ENCODE measurements around the gene TAF5. TPM values are rescaled to one million over a fixed set of nuclear protein-coding genes. Genes with fewer than 3 reads are reported as not detected.
"Not testable (repeated sequence)": the region's sequence is repeated elsewhere in the genome, so short reads cannot be mapped to it uniquely, and the experiment has no call there.

The TAF5 gene
- total and polyA plus RNA-seq, 2 donors (not counting 1 experiment from before 2014, with no cell fraction given) = 2.4 to 5.5 TPM

DNA sequence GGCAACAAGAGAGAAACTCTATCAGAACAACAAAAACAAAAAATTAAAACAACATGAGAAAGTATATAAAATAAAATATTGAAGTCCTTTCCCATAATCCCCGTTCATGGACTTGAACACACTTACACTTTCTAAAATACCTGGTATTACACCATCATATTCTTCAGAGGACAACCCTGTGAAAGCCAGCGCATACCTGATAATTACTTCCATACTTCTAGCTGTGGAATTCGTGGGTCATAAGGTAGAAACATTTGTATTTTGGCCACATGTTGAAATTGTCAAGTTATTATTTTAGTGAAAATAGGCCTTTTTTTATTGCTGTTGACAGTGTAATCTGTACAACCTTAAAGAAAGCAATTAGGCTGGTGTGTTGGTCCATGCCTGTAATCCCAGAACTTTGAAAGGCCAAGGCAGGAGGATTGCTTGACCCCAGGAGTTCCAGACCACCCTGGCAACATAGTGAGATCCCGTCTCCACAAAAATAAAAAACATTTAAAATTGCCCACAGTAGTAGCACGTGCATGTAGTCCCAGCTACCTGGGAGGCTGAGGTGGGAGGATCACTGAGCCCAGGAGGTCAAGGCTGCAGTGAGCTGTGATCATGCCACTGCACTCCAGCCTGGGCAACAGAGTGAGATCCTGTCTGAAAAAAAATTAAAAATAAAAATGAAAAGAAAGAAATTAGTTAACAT lies 11.7 kb upstream of the TAF5 start:
- peaks cover 4 to 7% of the 10 kb centered on the region in 2 donors for H3K4me1 ChIP-seq (ENCODE audit: control insufficient read depth in 2 of 2, insufficient read depth in 2 of 2, low read length in 2 of 2)
- H3K27me3 Mint-ChIP-seq = no peaks in the 10 kb centered on the region
- no peaks in the 10 kb centered on the region for H3K9me3 ChIP-seq (ENCODE audit: control extremely low read depth in 1 of 3, control insufficient read depth in 2 of 3, insufficient read depth in 1 of 3, low read length in 2 of 3)
- no peak overlapping the region for H3K4me3 Mint-ChIP-seq
- no peak overlapping the region for H2AFZ ChIP-seq (ENCODE audit: insufficient read depth, low read depth, low read length, poor library complexity, severe bottlenecking)
- no peaks in the 10 kb centered on the region for H4K20me1 ChIP-seq (ENCODE audit: control insufficient read depth, insufficient read depth, low read length, poor library complexity, severe bottlenecking)
- H3K4me2 ChIP-seq (replicated peaks; ENCODE audit: low read depth, low read length, poor library complexity, severe bottlenecking) = no peak overlapping the region
- no peak overlapping the region for H3K4me3 ChIP-seq (ENCODE audit: control extremely low read depth in 1 of 5, extremely low read depth in 1 of 5, insufficient read depth in 1 of 5, low read depth in 2 of 5, low read length in 4 of 5)
- TF ChIP-seq, protein P1, sequence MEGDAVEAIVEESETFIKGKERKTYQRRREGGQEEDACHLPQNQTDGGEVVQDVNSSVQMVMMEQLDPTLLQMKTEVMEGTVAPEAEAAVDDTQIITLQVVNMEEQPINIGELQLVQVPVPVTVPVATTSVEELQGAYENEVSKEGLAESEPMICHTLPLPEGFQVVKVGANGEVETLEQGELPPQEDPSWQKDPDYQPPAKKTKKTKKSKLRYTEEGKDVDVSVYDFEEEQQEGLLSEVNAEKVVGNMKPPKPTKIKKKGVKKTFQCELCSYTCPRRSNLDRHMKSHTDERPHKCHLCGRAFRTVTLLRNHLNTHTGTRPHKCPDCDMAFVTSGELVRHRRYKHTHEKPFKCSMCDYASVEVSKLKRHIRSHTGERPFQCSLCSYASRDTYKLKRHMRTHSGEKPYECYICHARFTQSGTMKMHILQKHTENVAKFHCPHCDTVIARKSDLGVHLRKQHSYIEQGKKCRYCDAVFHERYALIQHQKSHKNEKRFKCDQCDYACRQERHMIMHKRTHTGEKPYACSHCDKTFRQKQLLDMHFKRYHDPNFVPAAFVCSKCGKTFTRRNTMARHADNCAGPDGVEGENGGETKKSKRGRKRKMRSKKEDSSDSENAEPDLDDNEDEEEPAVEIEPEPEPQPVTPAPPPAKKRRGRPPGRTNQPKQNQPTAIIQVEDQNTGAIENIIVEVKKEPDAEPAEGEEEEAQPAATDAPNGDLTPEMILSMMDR (IDR thresholded peaks at IDR 0.05) = no peak
- no peak for TF ChIP-seq EZH2 (IDR thresholded peaks at IDR 0.05; ENCODE audit: borderline replicate concordance, insufficient read depth, low read depth, low read length, poor library complexity, severe bottlenecking)
- no peak overlapping the region for H3K27ac Mint-ChIP-seq
- no peak for ATAC-seq (ENCODE audit: low read depth)
- H3K27ac ChIP-seq (ENCODE audit: low read length in 2 of 2) = no peak overlapping the region
- 83% methylated on average over 1 of the region's 5 CpGs for WGBS (ENCODE audit: insufficient coverage)
- no peaks in the 10 kb centered on the region for H3K36me3 ChIP-seq (replicated peaks in 1 of 2; ENCODE audit: control extremely low read depth in 1 of 2, control insufficient read depth in 1 of 2, extremely low read depth in 1 of 2, insufficient read depth in 2 of 2, low read length in 1 of 2)
- H3K4me1 Mint-ChIP-seq = peaks cover 4% of the 10 kb centered on the region
- intact Hi-C loops (cut with micrococcal nuclease) = no loop called here
- DNase-seq = no peak
- no peak overlapping the region for H3K9ac ChIP-seq (ENCODE audit: low read length)
- peaks cover 5% of the 10 kb centered on the region for H3K79me2 ChIP-seq (ENCODE audit: control insufficient read depth, insufficient read depth, low read length)
- H3K9me3 Mint-ChIP-seq (ENCODE audit: insufficient read depth) = no peaks in the 10 kb centered on the region
- POLR2A ChIA-PET = interaction anchor here (0.6 kb wide), 1 partner anchor 11 kb away, joined by 4 read pairs; no protein-coding TSS in a partner anchor
- H3K27me3 ChIP-seq (replicated peaks in 1 of 4; ENCODE audit: control extremely low read depth in 1 of 4, control insufficient read depth in 3 of 4, insufficient read depth in 4 of 4, low read length in 3 of 4) = no peaks in the 10 kb centered on the region
- CTCF ChIA-PET = no interaction called here

DNA sequence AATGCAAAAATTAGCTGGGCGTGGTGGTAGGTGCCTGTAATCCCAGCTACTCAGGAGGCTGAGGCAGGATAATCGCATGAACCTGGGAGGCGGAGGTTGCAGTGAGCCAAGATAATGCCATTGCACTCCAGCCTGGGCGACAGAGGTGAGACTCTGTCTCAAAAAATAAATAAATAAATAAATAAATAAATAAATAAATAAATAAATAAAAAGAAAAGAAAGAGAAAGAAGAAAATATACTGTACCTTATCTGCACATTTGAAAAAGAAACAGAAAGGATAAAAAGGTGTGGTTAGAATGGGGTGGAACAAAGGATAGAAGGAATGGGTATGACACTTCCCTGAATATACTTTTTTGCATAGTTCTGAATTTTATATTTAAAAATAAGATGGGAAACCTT lies 8.3 kb upstream of the TAF5 start:
- H2AFZ ChIP-seq (ENCODE audit: insufficient read depth, low read depth, low read length, poor library complexity, severe bottlenecking); H4K20me1 ChIP-seq (ENCODE audit: control insufficient read depth, insufficient read depth, low read length, poor library complexity, severe bottlenecking); H3K4me3 ChIP-seq (ENCODE audit: control extremely low read depth in 1 of 5, extremely low read depth in 1 of 5, insufficient read depth in 1 of 5, low read depth in 2 of 5, low read length in 4 of 5); H3K36me3 ChIP-seq (replicated peaks in 1 of 2; ENCODE audit: control extremely low read depth in 1 of 2, control insufficient read depth in 1 of 2, extremely low read depth in 1 of 2, insufficient read depth in 2 of 2, low read length in 1 of 2); H3K27ac Mint-ChIP-seq; intact Hi-C loops (cut with micrococcal nuclease); H3K27me3 ChIP-seq (replicated peaks in 1 of 4; ENCODE audit: control extremely low read depth in 1 of 4, control insufficient read depth in 3 of 4, insufficient read depth in 4 of 4, low read length in 3 of 4); H3K4me1 ChIP-seq (ENCODE audit: control insufficient read depth in 2 of 2, insufficient read depth in 2 of 2, low read length in 2 of 2); POLR2A ChIA-PET; H3K9ac ChIP-seq (ENCODE audit: low read length); H3K9me3 Mint-ChIP-seq (ENCODE audit: insufficient read depth); H3K27ac ChIP-seq (ENCODE audit: low read length in 2 of 2); H3K4me1 Mint-ChIP-seq; H3K27me3 Mint-ChIP-seq; ATAC-seq (ENCODE audit: low read depth); H3K79me2 ChIP-seq (ENCODE audit: control insufficient read depth, insufficient read depth, low read length); CTCF ChIA-PET; H3K4me2 ChIP-seq (replicated peaks; ENCODE audit: low read depth, low read length, poor library complexity, severe bottlenecking); H3K4me3 Mint-ChIP-seq; DNase-seq; H3K9me3 ChIP-seq (ENCODE audit: control extremely low read depth in 1 of 3, control insufficient read depth in 2 of 3, insufficient read depth in 1 of 3, low read length in 2 of 3): not testable (repeated sequence)
- WGBS (ENCODE audit: insufficient coverage) = 83% methylated on average over 1 of the region's 4 CpGs

DNA sequence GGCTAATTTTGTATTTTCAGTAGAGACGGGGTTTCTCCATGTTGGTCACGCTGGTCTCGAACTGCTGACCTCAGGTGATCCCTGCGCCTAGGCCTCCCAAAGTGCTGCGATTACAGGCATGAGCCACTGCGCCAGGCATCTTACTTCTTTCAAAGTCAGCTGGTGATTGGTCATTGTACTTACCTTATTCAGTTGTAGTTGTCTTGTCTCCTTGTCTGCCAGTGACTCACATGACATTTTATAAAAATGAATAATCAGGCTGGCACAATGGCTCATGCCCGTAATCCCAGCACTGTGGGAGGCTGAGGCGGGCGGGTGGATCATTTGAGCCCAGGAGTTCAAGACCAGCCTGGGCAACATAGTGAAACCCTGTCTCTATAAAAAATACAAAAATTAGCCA lies 7.0 kb upstream of the TAF5 start:
- 97% methylated on average over 6 of the region's 9 CpGs for WGBS (ENCODE audit: insufficient coverage)
- H3K27me3 Mint-ChIP-seq; H3K4me3 Mint-ChIP-seq; H3K4me1 Mint-ChIP-seq; DNase-seq; H3K9me3 ChIP-seq (ENCODE audit: control extremely low read depth in 1 of 3, control insufficient read depth in 2 of 3, insufficient read depth in 1 of 3, low read length in 2 of 3); H3K4me2 ChIP-seq (replicated peaks; ENCODE audit: low read depth, low read length, poor library complexity, severe bottlenecking); POLR2A ChIA-PET; H3K9ac ChIP-seq (ENCODE audit: low read length); H4K20me1 ChIP-seq (ENCODE audit: control insufficient read depth, insufficient read depth, low read length, poor library complexity, severe bottlenecking); CTCF ChIA-PET; H3K9me3 Mint-ChIP-seq (ENCODE audit: insufficient read depth); H3K4me1 ChIP-seq (ENCODE audit: control insufficient read depth in 2 of 2, insufficient read depth in 2 of 2, low read length in 2 of 2); H3K27ac ChIP-seq (ENCODE audit: low read length in 2 of 2); H3K36me3 ChIP-seq (replicated peaks in 1 of 2; ENCODE audit: control extremely low read depth in 1 of 2, control insufficient read depth in 1 of 2, extremely low read depth in 1 of 2, insufficient read depth in 2 of 2, low read length in 1 of 2); H3K4me3 ChIP-seq (ENCODE audit: control extremely low read depth in 1 of 5, extremely low read depth in 1 of 5, insufficient read depth in 1 of 5, low read depth in 2 of 5, low read length in 4 of 5); H2AFZ ChIP-seq (ENCODE audit: insufficient read depth, low read depth, low read length, poor library complexity, severe bottlenecking); H3K27ac Mint-ChIP-seq; H3K27me3 ChIP-seq (replicated peaks in 1 of 4; ENCODE audit: control extremely low read depth in 1 of 4, control insufficient read depth in 3 of 4, insufficient read depth in 4 of 4, low read length in 3 of 4); H3K79me2 ChIP-seq (ENCODE audit: control insufficient read depth, insufficient read depth, low read length); ATAC-seq (ENCODE audit: low read depth): not testable (repeated sequence)
- intact Hi-C loops (cut with micrococcal nuclease) = loop anchor here (10.0 kb wide), 1 partner anchor 616 kb away; the partner anchor contains the start of gene WBP1L
